ENCODE results near the gene FNIP2. TPM values are rescaled to one million over a fixed set of nuclear protein-coding genes. Genes with fewer than 3 reads are reported as not detected.

The FNIP2 gene
- total and polyA plus RNA-seq, 9 of the 15 experiments (the other 6 are each of a cell fraction or from before 2014, with no cell fraction given), result 1.7 to 15.5 (median 8.3) TPM

DNA sequence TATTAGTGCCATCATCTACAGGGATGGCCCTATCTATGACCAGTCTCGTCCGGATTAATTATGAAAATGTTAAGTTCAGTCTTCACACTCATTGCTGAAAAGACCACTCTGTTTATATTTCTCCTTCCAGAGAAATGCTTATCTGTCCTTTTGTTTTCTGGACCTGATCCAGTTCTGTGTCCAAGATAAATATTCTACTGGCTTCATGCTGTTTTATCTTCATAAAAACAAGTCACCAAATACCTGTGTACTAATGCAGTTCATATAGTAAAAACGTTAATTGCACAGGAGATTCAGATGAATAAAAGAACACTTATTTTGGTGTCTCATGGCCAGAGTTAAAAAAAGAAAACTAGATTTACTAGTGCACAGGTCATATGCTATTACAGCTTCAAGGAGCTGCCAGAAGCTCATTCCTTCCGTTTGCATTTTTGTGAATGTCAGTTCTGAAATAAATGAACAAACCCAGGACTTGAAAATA is 17.3 kb downstream of the FNIP2 start (continued):
- TF ChIP-seq, protein P1, sequence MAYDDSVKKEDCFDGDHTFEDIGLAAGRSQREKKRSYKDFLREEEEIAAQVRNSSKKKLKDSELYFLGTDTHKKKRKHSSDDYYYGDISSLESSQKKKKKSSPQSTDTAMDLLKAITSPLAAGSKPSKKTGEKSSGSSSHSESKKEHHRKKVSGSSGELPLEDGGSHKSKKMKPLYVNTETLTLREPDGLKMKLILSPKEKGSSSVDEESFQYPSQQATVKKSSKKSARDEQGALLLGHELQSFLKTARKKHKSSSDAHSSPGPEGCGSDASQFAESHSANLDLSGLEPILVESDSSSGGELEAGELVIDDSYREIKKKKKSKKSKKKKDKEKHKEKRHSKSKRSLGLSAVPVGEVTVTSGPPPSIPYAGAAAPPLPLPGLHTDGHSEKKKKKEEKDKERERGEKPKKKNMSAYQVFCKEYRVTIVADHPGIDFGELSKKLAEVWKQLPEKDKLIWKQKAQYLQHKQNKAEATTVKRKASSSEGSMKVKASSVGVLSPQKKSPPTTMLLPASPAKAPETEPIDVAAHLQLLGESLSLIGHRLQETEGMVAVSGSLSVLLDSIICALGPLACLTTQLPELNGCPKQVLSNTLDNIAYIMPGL (CRISPR knock-in tag; IDR thresholded peaks at IDR 0.05), result no peak
- TF ChIP-seq KAT7 (CRISPR knock-in tag; IDR thresholded peaks at IDR 0.05; ENCODE audit: borderline replicate concordance) (no peak), ZNF282 (CRISPR knock-in tag; IDR thresholded peaks at IDR 0.05) (no peak), LCOR (CRISPR knock-in tag; IDR thresholded peaks at IDR 0.05) (no peak), ILK (tag; IDR thresholded peaks at IDR 0.05; ENCODE audit: borderline replicate concordance, low read depth) (no peak), ARNT (IDR thresholded peaks at IDR 0.05) (no peak), ZNF197 (CRISPR knock-in tag; IDR thresholded peaks at IDR 0.05; ENCODE audit: low read depth) (no peak), PTRF (tag; IDR thresholded peaks at IDR 0.05) (no peak), ZNF133 (CRISPR knock-in tag; IDR thresholded peaks at IDR 0.05) (no peak), GTF2A2 (tag; IDR thresholded peaks at IDR 0.05) (no peak)
- TF ChIP-seq, protein P2, sequence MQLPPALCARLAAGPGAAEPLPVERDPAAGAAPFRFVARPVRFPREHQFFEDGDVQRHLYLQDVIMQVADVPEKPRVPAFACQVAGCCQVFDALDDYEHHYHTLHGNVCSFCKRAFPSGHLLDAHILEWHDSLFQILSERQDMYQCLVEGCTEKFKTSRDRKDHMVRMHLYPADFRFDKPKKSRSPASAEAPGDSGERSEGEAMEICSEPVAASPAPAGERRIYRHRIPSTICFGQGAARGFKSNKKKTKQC (CRISPR knock-in tag; IDR thresholded peaks at IDR 0.05), result no peak

All from K562 (cell line).